Measurements from ENCODE around the gene HPS1. TPM values are rescaled to one million over a fixed set of nuclear protein-coding genes. Genes with fewer than 3 reads are reported as not detected.

The HPS1 gene
- total and polyA plus RNA-seq, 2 donors (not counting 3 experiments of a cell fraction or from before 2014, with no cell fraction given) = 60.7 to 67.5 TPM

GRCh38 chr10:98415731-98416119 lies 31.0 kb downstream of the HPS1 start:
- Histone ChIP-seq H3K9me3 (replicated peaks; ENCODE audit: control insufficient read depth, insufficient read depth, low read length) (no peaks in the 10 kb centered on the region), H4K20me1 (replicated peaks; ENCODE audit: control insufficient read depth, extremely low read depth, insufficient read depth, low read length) (no peaks in the 10 kb centered on the region), H3K4me2 (ENCODE audit: insufficient read depth, low read length) (no peak overlapping the region), H3K79me2 (ENCODE audit: control insufficient read depth, insufficient read depth, low read length) (no peaks in the 10 kb centered on the region), H2AFZ (ENCODE audit: low read depth, low read length) (no peak overlapping the region), H3K27me3 (ENCODE audit: control insufficient read depth in 2 of 2, insufficient read depth in 2 of 2, low read length in 2 of 2) (no peaks in the 10 kb centered on the region), H3K4me1 (ENCODE audit: control insufficient read depth, extremely low read depth, insufficient read depth, low read length) (peaks cover 14% of the 10 kb centered on the region), H3K27ac (ENCODE audit: insufficient read depth, low read depth, low read length) (no peak overlapping the region), H3K4me3 (replicated peaks in 1 of 3; ENCODE audit: insufficient read depth in 1 of 3, low read depth in 1 of 3, low read length in 3 of 3) (no peak overlapping the region), H3K9ac (replicated peaks; ENCODE audit: extremely low read depth, insufficient read depth, low read length) (no peak overlapping the region), H3K36me3 (ENCODE audit: control insufficient read depth in 2 of 2, extremely low read depth in 1 of 2, insufficient read depth in 2 of 2, low read length in 2 of 2) (peaks cover 3 to 25% of the 10 kb centered on the region in 2 experiments), H3K9me1 (replicated peaks; ENCODE audit: control insufficient read depth, extremely low read depth, insufficient read depth, low read length) (no peaks in the 10 kb centered on the region)
- BruUV-seq (replicated peaks) = no TSS peak
- CTCF ChIA-PET = interaction anchor here (0.7 to 2.5 kb wide), 8 partner anchors 10 to 831 kb away, joined by 3 to 13 read pairs (median 4); no protein-coding TSS in a partner anchor
- POLR2A ChIA-PET = interaction anchor here (0.6 to 0.7 kb wide), 2 partner anchors 21 to 45 kb away, joined by 3 read pairs; no protein-coding TSS in a partner anchor
- intact Hi-C loops (cut with micrococcal nuclease) = loop anchor here (1.0 kb wide), 1 partner anchor 31 kb away; the partner anchor contains the start of gene HPS1
- dilution Hi-C loops (cut with MboI; ENCODE audit: extremely low pct_ligation_motif_present, low sequenced_read_pairs) = no loop called here
- DNase-seq (ENCODE audit: low read depth, low spot score) (peak; percentile 14), FAIRE-seq (no peak)
- TF ChIP-seq GATA2 (IDR thresholded peaks at IDR 0.05; ENCODE audit: insufficient read depth, insufficient read length, low read depth, low read length) = no peak
- TF ChIP-seq EZH2 (IDR thresholded peaks at IDR 0.05; ENCODE audit: borderline replicate concordance, low read depth, low read length, severe bottlenecking) = no peak
- no peak for TF ChIP-seq MYC (IDR thresholded peaks at IDR 0.05; ENCODE audit: low read depth, low read length)
- TF ChIP-seq JUN (IDR thresholded peaks at IDR 0.05; ENCODE audit: borderline replicate concordance, insufficient read depth, insufficient read length, low read depth) = no peak
- TF ChIP-seq FOS (IDR thresholded peaks at IDR 0.05; ENCODE audit: borderline replicate concordance, insufficient read depth, low read length) = no peak
- no peak for TF ChIP-seq CTCF (IDR thresholded peaks at IDR 0.05; ENCODE audit: extremely low read depth in 1 of 2, insufficient read depth in 1 of 2, low read depth in 1 of 2, low read length in 2 of 2)
- TF ChIP-seq POLR2AphosphoS5 (IDR thresholded peaks at IDR 0.05; ENCODE audit: insufficient read depth, low read depth, low read length) = no peak
- TF ChIP-seq MAX (IDR thresholded peaks at IDR 0.05; ENCODE audit: insufficient read depth, insufficient read length) = no peak
- no peak for TF ChIP-seq POLR2A (IDR thresholded peaks at IDR 0.05; ENCODE audit: low read depth, low read length)

All from endothelial cell of umbilical vein (primary cell).